Liver (tissue), 3 donors: Measurements from ENCODE around the gene IFI27.

Experiments
- ATF3 ChIP-seq: IDR thresholded peaks from 2 replicates; pipeline ENCODE4 v1.6.1; 2016; ENCODE audit warnings: antibody characterized with exemption
- FOXA1 ChIP-seq: IDR thresholded peaks from 2 replicates; pipeline ENCODE4 v1.6.1; 2016; ENCODE audit warnings: antibody characterized with exemption
- GABPA ChIP-seq, 2 donors: IDR thresholded peaks in 1 of 2; conservative IDR thresholded peaks in 1 of 2; 2 replicates each; pipeline ENCODE4 v1.6.1; 2016; ENCODE audit warnings: antibody characterized with exemption in 2 of 2, mild to moderate bottlenecking in 1 of 2, moderate library complexity in 1 of 2
- JUND ChIP-seq, 2 donors: IDR thresholded peaks; 2 replicates each; pipeline ENCODE4 v1.6.1; 2016; ENCODE audit warnings: antibody characterized with exemption in 2 of 2
- MAX ChIP-seq: IDR thresholded peaks from 2 replicates; pipeline ENCODE4 v1.6.1; 2016; ENCODE audit warnings: antibody characterized with exemption
- NR2F2 ChIP-seq: IDR thresholded peaks from 2 replicates; pipeline ENCODE4 v1.6.1; 2016; ENCODE audit warnings: antibody characterized with exemption
- RAD21 ChIP-seq, 2 donors: IDR thresholded peaks; 2 replicates each; pipeline ENCODE4 v1.6.1; 2016; ENCODE audit warnings: antibody characterized with exemption in 2 of 2, mild to moderate bottlenecking in 2 of 2
- REST ChIP-seq: IDR thresholded peaks from 2 replicates; pipeline ENCODE4 v1.6.1; 2016; ENCODE audit warnings: antibody characterized with exemption, mild to moderate bottlenecking
- TAF1 ChIP-seq: conservative IDR thresholded peaks from 2 replicates; pipeline ENCODE4 v1.6.1; 2016; ENCODE audit warnings: antibody characterized with exemption, mild to moderate bottlenecking
- YY1 ChIP-seq: IDR thresholded peaks from 2 replicates; pipeline ENCODE4 v1.6.1; 2016; ENCODE audit warnings: antibody characterized with exemption, mild to moderate bottlenecking
- TF ChIP-seq, protein P1 (sequence below): fragments of 150-350 bp; IDR thresholded peaks from 2 replicates; pipeline ENCODE4 v1.5.1; 2017; ENCODE audit warnings: improper control_type of control experiment, low read depth, low read length; ENCODE audit not compliant: missing input control
- TF ChIP-seq, protein P2 (sequence below): IDR thresholded peaks from 2 replicates; pipeline ENCODE4 v1.6.1; 2016; ENCODE audit warnings: antibody characterized with exemption
- donor health status: healthy.
- donor health status: healthy.

DNA sequence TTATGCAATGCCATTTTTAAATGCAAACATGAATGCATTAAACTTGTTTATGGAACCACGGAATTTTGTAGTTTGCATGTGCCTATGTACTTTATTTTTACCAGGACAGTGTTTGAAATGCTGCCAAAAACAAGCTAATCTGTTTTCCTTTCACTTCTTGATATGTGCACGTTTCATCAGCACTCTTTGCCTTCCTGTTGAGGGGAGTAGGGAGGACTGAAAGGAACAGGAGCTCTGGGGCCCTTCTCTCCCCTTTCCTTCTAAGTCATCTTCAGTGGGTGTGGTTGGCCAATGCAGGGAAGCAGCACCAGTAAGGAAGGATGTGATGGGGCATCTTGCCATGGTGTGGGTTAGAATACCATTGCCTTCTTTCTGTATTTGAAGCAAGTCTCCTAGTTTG is 51.4 kb downstream of the IFI27 start:
- TF ChIP-seq, protein P1, sequence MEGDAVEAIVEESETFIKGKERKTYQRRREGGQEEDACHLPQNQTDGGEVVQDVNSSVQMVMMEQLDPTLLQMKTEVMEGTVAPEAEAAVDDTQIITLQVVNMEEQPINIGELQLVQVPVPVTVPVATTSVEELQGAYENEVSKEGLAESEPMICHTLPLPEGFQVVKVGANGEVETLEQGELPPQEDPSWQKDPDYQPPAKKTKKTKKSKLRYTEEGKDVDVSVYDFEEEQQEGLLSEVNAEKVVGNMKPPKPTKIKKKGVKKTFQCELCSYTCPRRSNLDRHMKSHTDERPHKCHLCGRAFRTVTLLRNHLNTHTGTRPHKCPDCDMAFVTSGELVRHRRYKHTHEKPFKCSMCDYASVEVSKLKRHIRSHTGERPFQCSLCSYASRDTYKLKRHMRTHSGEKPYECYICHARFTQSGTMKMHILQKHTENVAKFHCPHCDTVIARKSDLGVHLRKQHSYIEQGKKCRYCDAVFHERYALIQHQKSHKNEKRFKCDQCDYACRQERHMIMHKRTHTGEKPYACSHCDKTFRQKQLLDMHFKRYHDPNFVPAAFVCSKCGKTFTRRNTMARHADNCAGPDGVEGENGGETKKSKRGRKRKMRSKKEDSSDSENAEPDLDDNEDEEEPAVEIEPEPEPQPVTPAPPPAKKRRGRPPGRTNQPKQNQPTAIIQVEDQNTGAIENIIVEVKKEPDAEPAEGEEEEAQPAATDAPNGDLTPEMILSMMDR, result no peak
- TF ChIP-seq MAX (no peak), RAD21 (IDR thresholded peaks at IDR 0.05) (no peak), JUND (IDR thresholded peaks at IDR 0.05) (no peak), REST (no peak), YY1 (no peak), TAF1 (no peak), ATF3 (no peak), FOXA1 (no peak), GABPA (IDR thresholded peaks at IDR 0.05 in 1 of 2, conservative IDR thresholded peaks at IDR 0.05 in 1 of 2) (no peak), NR2F2 (no peak)
- TF ChIP-seq, protein P2, sequence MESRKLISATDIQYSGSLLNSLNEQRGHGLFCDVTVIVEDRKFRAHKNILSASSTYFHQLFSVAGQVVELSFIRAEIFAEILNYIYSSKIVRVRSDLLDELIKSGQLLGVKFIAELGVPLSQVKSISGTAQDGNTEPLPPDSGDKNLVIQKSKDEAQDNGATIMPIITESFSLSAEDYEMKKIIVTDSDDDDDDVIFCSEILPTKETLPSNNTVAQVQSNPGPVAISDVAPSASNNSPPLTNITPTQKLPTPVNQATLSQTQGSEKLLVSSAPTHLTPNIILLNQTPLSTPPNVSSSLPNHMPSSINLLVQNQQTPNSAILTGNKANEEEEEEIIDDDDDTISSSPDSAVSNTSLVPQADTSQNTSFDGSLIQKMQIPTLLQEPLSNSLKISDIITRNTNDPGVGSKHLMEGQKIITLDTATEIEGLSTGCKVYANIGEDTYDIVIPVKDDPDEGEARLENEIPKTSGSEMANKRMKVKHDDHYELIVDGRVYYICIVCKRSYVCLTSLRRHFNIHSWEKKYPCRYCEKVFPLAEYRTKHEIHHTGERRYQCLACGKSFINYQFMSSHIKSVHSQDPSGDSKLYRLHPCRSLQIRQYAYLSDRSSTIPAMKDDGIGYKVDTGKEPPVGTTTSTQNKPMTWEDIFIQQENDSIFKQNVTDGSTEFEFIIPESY, result no peak
